ENCODE results near the gene TUBA4A. TPM values are rescaled to one million over a fixed set of nuclear protein-coding genes. Genes with fewer than 3 reads are reported as not detected.

TUBA4A gene
- total and polyA plus RNA-seq, 9 of the 15 experiments (the other 6 are each of a cell fraction or from before 2014, with no cell fraction given) = 25.1 to 174 (median 42.4) TPM

DNA sequence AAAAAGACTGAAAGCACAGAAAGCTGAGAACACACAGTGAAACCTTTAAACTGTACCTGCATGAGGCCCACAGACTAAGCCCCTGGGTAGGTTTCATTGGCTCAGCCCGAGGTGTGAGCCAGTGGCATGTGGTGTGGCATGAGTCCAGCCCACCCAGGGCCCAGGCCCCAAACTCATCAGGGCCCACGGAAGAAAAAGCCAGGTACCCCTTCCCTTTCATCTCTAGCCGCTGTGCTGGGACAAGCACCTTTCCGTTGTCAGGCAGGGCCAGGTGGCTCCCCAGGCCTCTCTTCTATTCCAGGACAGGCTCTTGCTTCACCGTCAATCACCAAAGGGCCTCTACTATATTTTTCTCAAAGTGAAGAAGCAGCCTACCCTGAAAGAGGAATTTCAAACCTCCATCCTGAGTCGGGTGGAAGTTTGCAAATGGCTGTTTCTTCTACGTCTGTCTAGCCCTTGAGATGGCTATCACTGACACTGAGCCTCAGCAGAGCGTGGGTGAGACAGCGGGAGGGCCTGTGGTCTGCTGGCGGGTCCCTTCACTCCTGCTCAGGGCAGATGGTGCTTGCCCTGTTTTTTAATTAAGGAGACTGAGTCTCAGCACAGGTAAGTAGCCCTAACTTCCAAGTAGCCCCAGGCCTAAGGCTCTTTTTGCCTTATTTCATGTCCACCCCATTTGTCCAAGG, 34.0 kb upstream of the TUBA4A start:
- WGBS (ENCODE audit: insufficient coverage, low coverage, missing lambda C conversion rate) = 14% methylated on average over 6 of the region's 10 CpGs
- no peaks in the 10 kb centered on the region for H3K9me3 ChIP-seq (replicated peaks; ENCODE audit: control insufficient read depth, insufficient read depth, low read depth, low read length)
- POLR2A ChIA-PET = interaction anchor here (0.7 kb wide), 1 partner anchor 9 kb away, joined by 8 read pairs; the partner anchor contains the start of gene DNAJB2
- no peaks in the 10 kb centered on the region for H3K36me3 ChIP-seq (ENCODE audit: control insufficient read depth, insufficient read depth, low read length)
- DNase-seq (ENCODE audit: extremely low read depth in 1 of 4, low spot score in 3 of 4) (peak; percentile 34 to 59 (median 48)), FAIRE-seq (peak; percentile 55), ATAC-seq (peak; percentile 55)
- peak overlapping the region; percentile 46 for H3K4me2 ChIP-seq (ENCODE audit: insufficient read depth, low read length)
- CTCF ChIA-PET (ENCODE audit: low intra/inter-chr PET ratio) = no interaction called here
- BruUV-seq (replicated peaks) = no TSS peak
- no peaks in the 10 kb centered on the region for H3K9me1 ChIP-seq (ENCODE audit: control insufficient read depth, insufficient read depth, low read length)
- intact Hi-C loops (cut with micrococcal nuclease) (no loop called here), in situ Hi-C loops (cut with MboI) (no loop called here)
- no peaks in the 10 kb centered on the region for H3K79me2 ChIP-seq (ENCODE audit: control insufficient read depth, insufficient read depth, low read length)
- no peak overlapping the region for H3K4me3 ChIP-seq
- peak overlapping the region; percentile 91 for H2AFZ ChIP-seq (ENCODE audit: low read depth, low read length)
- peak overlapping the region; percentile 46 to 80 for H3K9ac ChIP-seq (ENCODE audit: insufficient read depth in 1 of 2, low read depth in 2 of 2, low read length in 2 of 2)
- H3K27me3 ChIP-seq (ENCODE audit: control insufficient read depth in 2 of 2, insufficient read depth in 2 of 2, low read length in 2 of 2) = no peaks in the 10 kb centered on the region
- peaks cover 32 to 66% of the 10 kb centered on the region in 2 experiments for H3K4me1 ChIP-seq (replicated peaks in 1 of 2; ENCODE audit: control insufficient read depth in 2 of 2, insufficient read depth in 2 of 2, low read length in 2 of 2)
- peak overlapping the region; percentile 65; the same call in 2 of the 3 replicates for H3K27ac ChIP-seq (ENCODE audit: extremely low read depth, low read depth, low read length)
- H4K20me1 ChIP-seq (replicated peaks; ENCODE audit: control insufficient read depth, insufficient read depth, low read length) = no peaks in the 10 kb centered on the region
- TF ChIP-seq GATA2 (CRISPR knock-in tag; IDR thresholded peaks at IDR 0.05) (peak; percentile 48; the same call in 1 of the 2 replicates), ZNF644 (tag; IDR thresholded peaks at IDR 0.05; ENCODE audit: low read depth) (0 out of 2 replicates have a peak, but pooled peaks have one; percentile 63), EGR1 (conservative IDR thresholded peaks at IDR 0.05) (peak; percentile 80), COPS2 (conservative IDR thresholded peaks at IDR 0.05) (no peak), ZNF224 (CRISPR knock-in tag; IDR thresholded peaks at IDR 0.05) (no peak), POLR2AphosphoS5 (IDR thresholded peaks at IDR 0.05; ENCODE audit: control insufficient read depth, insufficient read depth, low read depth, low read length) (no peak), ELF4 (CRISPR knock-in tag; IDR thresholded peaks at IDR 0.05) (no peak), ZFX (CRISPR knock-in tag; IDR thresholded peaks at IDR 0.05) (peak; percentile 52)
- TF ChIP-seq, protein P1, sequence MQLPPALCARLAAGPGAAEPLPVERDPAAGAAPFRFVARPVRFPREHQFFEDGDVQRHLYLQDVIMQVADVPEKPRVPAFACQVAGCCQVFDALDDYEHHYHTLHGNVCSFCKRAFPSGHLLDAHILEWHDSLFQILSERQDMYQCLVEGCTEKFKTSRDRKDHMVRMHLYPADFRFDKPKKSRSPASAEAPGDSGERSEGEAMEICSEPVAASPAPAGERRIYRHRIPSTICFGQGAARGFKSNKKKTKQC (CRISPR knock-in tag; IDR thresholded peaks at IDR 0.05) = no peak
- TF ChIP-seq, protein P2, sequence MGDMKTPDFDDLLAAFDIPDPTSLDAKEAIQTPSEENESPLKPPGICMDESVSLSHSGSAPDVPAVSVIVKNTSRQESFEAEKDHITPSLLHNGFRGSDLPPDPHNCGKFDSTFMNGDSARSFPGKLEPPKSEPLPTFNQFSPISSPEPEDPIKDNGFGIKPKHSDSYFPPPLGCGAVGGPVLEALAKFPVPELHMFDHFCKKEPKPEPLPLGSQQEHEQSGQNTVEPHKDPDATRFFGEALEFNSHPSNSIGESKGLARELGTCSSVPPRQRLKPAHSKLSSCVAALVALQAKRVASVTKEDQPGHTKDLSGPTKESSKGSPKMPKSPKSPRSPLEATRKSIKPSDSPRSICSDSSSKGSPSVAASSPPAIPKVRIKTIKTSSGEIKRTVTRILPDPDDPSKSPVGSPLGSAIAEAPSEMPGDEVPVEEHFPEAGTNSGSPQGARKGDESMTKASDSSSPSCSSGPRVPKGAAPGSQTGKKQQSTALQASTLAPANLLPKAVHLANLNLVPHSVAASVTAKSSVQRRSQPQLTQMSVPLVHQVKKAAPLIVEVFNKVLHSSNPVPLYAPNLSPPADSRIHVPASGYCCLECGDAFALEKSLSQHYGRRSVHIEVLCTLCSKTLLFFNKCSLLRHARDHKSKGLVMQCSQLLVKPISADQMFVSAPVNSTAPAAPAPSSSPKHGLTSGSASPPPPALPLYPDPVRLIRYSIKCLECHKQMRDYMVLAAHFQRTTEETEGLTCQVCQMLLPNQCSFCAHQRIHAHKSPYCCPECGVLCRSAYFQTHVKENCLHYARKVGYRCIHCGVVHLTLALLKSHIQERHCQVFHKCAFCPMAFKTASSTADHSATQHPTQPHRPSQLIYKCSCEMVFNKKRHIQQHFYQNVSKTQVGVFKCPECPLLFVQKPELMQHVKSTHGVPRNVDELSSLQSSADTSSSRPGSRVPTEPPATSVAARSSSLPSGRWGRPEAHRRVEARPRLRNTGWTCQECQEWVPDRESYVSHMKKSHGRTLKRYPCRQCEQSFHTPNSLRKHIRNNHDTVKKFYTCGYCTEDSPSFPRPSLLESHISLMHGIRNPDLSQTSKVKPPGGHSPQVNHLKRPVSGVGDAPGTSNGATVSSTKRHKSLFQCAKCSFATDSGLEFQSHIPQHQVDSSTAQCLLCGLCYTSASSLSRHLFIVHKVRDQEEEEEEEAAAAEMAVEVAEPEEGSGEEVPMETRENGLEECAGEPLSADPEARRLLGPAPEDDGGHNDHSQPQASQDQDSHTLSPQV (IDR thresholded peaks at IDR 0.05) = peak; percentile 80; the same call in 1 of the 2 replicates
- TF ChIP-seq, protein P3, sequence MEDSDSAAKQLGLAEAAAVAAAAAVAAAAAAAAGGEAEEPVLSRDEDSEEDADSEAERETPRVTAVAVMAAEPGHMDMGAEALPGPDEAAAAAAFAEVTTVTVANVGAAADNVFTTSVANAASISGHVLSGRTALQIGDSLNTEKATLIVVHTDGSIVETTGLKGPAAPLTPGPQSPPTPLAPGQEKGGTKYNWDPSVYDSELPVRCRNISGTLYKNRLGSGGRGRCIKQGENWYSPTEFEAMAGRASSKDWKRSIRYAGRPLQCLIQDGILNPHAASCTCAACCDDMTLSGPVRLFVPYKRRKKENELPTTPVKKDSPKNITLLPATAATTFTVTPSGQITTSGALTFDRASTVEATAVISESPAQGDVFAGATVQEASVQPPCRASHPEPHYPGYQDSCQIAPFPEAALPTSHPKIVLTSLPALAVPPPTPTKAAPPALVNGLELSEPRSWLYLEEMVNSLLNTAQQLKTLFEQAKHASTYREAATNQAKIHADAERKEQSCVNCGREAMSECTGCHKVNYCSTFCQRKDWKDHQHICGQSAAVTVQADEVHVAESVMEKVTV (CRISPR knock-in tag; IDR thresholded peaks at IDR 0.05) = no peak
- TF ChIP-seq, protein P4, sequence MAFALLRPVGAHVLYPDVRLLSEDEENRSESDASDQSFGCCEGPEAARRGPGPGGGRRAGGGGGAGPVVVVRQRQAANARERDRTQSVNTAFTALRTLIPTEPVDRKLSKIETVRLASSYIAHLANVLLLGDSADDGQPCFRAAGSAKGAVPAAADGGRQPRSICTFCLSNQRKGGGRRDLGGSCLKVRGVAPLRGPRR (CRISPR knock-in tag; IDR thresholded peaks at IDR 0.05) = no peak
